ENCODE measurements around the gene CNGA3. TPM values are rescaled to one million over a fixed set of nuclear protein-coding genes. Genes with fewer than 3 reads are reported as not detected.
"Not testable (repeated sequence)": the region's sequence is repeated elsewhere in the genome, so short reads cannot be mapped to it uniquely, and the experiment has no call there.

The CNGA3 gene
- total RNA-seq: not detected

GRCh38 chr2:98346311-98347236 is at the start of gene CNGA3:
Gene CNGA3 (plus strand): TSS chr2:98346456. CDS start chr2:98369976, 23,520 bp downstream.
- Histone ChIP-seq H3K4me1 (ENCODE audit: insufficient read depth, low read length) (no peaks in the 10 kb centered on the region), H3K9me3 (ENCODE audit: low read depth, low read length) (no peaks in the 10 kb centered on the region), H3K27me3 (ENCODE audit: insufficient read depth, low read length) (peaks cover 78% of the 10 kb centered on the region), H3K4me3 (ENCODE audit: low read length) (no peak within 1 kb of the TSS)

GRCh38 chr2:98297817-98298682 is 48.2 kb upstream of the CNGA3 start:
- Histone ChIP-seq H3K9me3 (ENCODE audit: low read depth, low read length) (no peaks in the 10 kb centered on the region), H3K4me1 (ENCODE audit: insufficient read depth, low read length) (no peaks in the 10 kb centered on the region), H3K4me3 (ENCODE audit: low read length) (no peak overlapping the region), H3K27me3 (ENCODE audit: insufficient read depth, low read length) (no peaks in the 10 kb centered on the region)

DNA sequence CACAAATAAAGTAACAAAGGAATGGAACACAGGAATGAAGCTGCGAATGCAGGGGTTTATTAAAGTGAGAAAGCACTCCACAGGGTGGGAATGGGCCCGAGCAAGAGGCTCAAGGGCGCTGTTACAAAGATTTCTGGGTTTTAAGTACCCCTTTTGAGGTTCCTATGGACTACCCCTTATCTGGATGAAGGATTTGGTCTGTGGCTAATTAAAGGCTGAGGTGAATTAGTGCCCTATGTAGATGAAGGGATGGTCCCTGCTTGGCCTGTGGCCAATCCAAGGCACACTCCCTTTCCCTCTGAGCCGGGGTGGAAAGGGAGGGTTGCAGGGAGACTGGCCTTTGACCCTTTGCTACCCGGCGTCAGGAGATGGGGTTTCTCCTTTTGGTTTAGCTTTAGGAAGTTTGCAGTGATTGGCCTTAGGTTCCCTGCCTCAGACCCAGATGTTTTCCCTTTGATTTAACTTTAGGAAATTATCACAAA is 47.5 kb upstream of the CNGA3 start:
- Histone ChIP-seq H3K4me3 (ENCODE audit: low read length) (no peak overlapping the region), H3K27me3 (ENCODE audit: insufficient read depth, low read length) (no peaks in the 10 kb centered on the region), H3K9me3 (ENCODE audit: low read depth, low read length) (no peaks in the 10 kb centered on the region), H3K4me1 (ENCODE audit: insufficient read depth, low read length) (no peaks in the 10 kb centered on the region)

DNA sequence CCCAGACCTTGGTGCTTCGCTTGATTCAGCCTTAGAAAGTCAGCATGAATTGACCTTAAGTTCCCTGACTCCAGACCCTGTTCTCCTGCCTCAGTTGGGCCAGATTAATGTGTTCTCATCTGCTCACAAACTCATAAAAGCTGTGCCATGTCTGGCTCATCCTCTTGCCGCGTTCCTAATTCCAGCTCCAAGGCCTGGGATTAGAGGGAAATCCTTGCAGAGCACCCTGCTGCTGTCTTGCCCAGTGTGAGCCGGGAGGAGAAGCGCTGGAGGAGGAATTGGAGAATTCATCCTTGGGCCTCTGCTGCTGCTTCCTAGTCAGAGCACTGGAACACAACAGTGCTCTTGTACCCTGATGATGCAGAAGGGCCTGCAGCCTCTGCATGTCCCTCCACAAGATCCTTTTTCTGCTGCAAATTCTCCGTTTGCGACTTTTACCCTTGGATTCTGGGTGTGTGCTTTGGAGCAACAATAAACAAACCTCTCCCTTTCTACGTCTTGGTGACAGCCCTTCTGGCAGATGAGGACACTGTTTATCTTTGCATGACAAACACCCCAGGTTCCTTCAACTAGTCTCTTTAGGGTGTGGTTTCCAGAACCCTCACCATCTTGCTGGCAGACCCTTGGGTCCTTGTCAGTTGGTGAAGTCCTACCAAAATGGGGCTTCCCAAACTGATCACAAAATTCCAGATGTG is 46.9 kb upstream of the CNGA3 start:
- no peaks in the 10 kb centered on the region for H3K9me3 ChIP-seq (ENCODE audit: low read depth, low read length)

DNA sequence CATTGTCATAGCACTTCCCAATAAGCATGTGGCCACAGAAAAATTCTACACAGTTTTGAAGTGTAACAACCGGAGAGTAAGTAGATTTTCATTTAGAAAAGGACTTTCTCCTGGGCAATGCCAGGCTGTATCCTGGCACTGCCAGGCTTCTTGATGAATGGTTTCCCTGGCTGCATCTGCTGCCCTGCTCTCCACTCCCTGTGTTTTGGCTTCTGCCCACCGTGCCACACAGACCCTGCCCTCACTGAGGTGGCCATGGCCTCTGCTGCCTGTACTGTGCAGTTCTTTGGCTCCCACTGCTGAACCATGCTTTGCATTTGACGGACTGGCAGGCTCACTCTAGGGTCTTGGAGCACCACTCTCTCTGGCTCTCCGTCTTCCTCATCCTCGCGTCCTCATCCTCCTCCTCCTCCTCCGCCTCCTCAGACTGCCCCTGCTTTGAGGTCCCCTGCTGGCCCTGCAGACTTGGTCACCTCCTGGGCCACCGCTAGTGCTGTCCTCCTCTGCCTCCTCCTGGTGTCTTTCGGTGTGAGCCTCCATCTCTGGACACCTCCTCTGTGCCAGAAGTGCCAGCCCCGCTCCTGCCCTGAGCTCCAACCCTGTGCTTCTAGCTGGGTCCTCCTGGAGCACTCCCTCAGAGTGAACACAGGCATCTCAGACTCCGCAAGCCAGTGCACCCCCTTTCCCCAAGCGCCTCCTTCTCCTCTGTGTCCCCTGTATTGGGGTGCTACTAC is 45.9 kb upstream of the CNGA3 start:
- H3K4me3 ChIP-seq (ENCODE audit: low read length): no peak overlapping the region
- H3K27me3 ChIP-seq (ENCODE audit: insufficient read depth, low read length): no peaks in the 10 kb centered on the region
- no peaks in the 10 kb centered on the region for H3K4me1 ChIP-seq (ENCODE audit: insufficient read depth, low read length)
- H3K9me3 ChIP-seq (ENCODE audit: low read depth, low read length): no peaks in the 10 kb centered on the region

More for the DNA sequence above, 46.9 kb upstream of the CNGA3 start:
- H3K27me3 ChIP-seq (ENCODE audit: insufficient read depth, low read length): no peaks in the 10 kb centered on the region
- H3K4me3 ChIP-seq (ENCODE audit: low read length): no peak overlapping the region
- H3K4me1 ChIP-seq (ENCODE audit: insufficient read depth, low read length): no peaks in the 10 kb centered on the region

DNA sequence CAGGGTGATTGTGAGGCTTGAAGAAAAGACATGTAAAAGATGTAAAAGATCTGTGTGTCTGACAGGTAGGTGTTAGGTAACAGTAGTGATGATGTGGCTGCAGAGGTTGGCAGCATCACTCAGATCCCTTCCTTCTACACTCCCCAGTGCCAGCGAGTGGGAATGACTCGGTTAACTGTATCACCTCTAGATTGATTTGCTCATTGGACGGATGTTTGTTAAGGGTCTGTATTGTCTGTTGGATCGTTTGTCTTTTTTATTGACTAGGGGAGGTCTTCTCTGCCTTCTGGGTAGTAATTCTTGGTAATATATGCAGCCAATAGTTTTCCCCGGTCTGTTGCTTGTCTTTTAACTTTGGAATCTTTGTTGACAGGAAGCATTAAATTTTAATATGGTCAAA is 44.8 kb upstream of the CNGA3 start:
- Histone ChIP-seq H3K9me3 (ENCODE audit: low read depth, low read length) (no peaks in the 10 kb centered on the region), H3K4me3 (ENCODE audit: low read length) (no peak overlapping the region), H3K27me3 (ENCODE audit: insufficient read depth, low read length) (no peaks in the 10 kb centered on the region), H3K4me1 (ENCODE audit: insufficient read depth, low read length) (no peaks in the 10 kb centered on the region)

GRCh38 chr2:98307131-98307696 is 39.0 kb upstream of the CNGA3 start:
- H3K27me3 ChIP-seq (ENCODE audit: insufficient read depth, low read length); H3K9me3 ChIP-seq (ENCODE audit: low read depth, low read length); H3K4me3 ChIP-seq (ENCODE audit: low read length); H3K4me1 ChIP-seq (ENCODE audit: insufficient read depth, low read length): not testable (repeated sequence)

DNA sequence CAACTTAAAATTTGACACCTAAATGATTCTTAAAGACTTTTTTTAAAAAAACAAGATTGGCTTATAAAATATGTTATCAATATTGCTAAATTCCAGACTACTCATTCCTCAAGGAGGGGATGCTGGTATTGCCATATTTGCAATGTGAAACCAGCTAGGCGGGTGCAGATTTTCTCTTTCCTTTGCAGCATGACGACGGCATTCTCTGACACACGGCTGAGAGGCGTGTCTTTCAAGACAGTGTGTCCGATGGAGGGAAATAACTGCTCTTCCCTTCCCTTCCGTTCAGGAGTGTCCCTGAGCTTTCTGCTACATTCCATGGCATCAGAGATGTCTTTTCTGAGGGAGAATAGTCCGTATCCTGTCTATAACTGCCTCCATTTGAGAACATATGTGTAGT is 38.2 kb upstream of the CNGA3 start:
- H3K9me3 ChIP-seq (ENCODE audit: low read depth, low read length): no peaks in the 10 kb centered on the region
- H3K4me1 ChIP-seq (ENCODE audit: insufficient read depth, low read length): no peaks in the 10 kb centered on the region
- no peak overlapping the region for H3K4me3 ChIP-seq (ENCODE audit: low read length)
- no peaks in the 10 kb centered on the region for H3K27me3 ChIP-seq (ENCODE audit: insufficient read depth, low read length)

DNA sequence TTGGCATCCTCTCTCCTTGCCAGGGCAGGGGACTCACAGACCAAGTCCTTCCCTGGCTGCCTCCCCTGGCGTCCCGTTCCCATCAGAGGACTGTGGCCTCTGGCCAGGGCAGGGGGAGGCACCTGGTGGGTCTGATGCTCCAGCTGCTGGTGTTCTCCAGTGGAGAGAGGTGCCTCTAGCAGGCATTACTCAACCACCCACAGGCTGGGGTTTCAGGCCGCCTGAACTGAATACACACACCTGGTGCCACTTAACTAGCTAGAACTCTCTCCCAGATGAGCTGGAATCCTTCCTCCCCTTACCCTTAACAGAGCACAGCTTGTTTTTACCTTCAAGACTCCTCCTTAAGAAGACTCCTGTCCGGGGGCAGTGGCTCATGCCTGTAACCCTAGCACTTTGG is 37.7 kb upstream of the CNGA3 start:
- H3K4me3 ChIP-seq (ENCODE audit: low read length): no peak overlapping the region
- no peaks in the 10 kb centered on the region for H3K9me3 ChIP-seq (ENCODE audit: low read depth, low read length)
- no peaks in the 10 kb centered on the region for H3K4me1 ChIP-seq (ENCODE audit: insufficient read depth, low read length)
- H3K27me3 ChIP-seq (ENCODE audit: insufficient read depth, low read length): no peaks in the 10 kb centered on the region

GRCh38 chr2:98309580-98309979 is 36.7 kb upstream of the CNGA3 start:
- Histone ChIP-seq H3K9me3 (ENCODE audit: low read depth, low read length) (no peaks in the 10 kb centered on the region), H3K27me3 (ENCODE audit: insufficient read depth, low read length) (peaks cover 3% of the 10 kb centered on the region)

DNA sequence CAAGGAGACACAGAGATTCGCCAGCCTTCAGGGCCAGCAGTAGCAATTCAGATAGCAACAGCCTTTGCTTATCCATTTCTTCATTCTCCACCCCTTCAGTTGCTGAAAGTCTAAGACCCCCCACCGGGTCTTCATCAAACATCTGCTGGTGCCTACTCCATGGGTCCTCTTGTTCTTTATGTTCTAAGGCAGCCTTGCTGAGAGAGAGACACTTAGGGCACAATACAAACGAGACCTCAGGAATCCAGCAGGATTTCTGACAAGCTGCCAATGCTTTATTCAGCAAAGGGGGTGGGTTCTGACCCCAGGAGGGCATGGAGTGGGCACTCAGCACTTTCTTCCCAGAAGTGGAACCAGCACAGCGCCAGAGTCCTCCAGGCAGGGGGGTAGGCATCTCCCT is 36.2 kb upstream of the CNGA3 start:
- Histone ChIP-seq H3K9me3 (ENCODE audit: low read depth, low read length) (no peaks in the 10 kb centered on the region), H3K27me3 (ENCODE audit: insufficient read depth, low read length) (peaks cover 3% of the 10 kb centered on the region), H3K4me3 (ENCODE audit: low read length) (no peak overlapping the region), H3K4me1 (ENCODE audit: insufficient read depth, low read length) (no peaks in the 10 kb centered on the region)

More at GRCh38 chr2:98309580-98309979, 36.7 kb upstream of the CNGA3 start:
- H3K4me3 ChIP-seq (ENCODE audit: low read length): no peak overlapping the region
- H3K4me1 ChIP-seq (ENCODE audit: insufficient read depth, low read length): no peaks in the 10 kb centered on the region

DNA sequence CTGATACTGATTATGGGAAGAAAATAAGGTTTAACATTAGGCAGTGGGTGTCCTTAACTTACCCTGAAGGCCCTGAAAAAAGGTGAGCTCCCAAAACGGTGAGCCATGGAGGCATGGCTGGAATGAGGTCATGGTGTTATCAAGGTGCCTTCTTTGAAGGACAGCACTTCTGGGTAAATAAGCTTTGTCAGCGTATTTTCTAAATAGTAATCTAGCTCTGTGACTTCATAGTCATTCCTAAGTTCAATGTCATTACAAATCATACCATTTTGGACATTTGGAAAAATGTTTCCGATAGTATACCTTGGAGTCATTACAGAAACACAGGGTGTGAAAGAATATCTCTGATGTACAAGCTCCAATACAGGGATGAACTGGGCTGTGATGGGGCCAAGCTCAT is 35.2 kb upstream of the CNGA3 start:
- Histone ChIP-seq H3K4me3 (ENCODE audit: low read length) (no peak overlapping the region), H3K27me3 (ENCODE audit: insufficient read depth, low read length) (peaks cover 3% of the 10 kb centered on the region), H3K9me3 (ENCODE audit: low read depth, low read length) (no peaks in the 10 kb centered on the region), H3K4me1 (ENCODE audit: insufficient read depth, low read length) (no peaks in the 10 kb centered on the region)

DNA sequence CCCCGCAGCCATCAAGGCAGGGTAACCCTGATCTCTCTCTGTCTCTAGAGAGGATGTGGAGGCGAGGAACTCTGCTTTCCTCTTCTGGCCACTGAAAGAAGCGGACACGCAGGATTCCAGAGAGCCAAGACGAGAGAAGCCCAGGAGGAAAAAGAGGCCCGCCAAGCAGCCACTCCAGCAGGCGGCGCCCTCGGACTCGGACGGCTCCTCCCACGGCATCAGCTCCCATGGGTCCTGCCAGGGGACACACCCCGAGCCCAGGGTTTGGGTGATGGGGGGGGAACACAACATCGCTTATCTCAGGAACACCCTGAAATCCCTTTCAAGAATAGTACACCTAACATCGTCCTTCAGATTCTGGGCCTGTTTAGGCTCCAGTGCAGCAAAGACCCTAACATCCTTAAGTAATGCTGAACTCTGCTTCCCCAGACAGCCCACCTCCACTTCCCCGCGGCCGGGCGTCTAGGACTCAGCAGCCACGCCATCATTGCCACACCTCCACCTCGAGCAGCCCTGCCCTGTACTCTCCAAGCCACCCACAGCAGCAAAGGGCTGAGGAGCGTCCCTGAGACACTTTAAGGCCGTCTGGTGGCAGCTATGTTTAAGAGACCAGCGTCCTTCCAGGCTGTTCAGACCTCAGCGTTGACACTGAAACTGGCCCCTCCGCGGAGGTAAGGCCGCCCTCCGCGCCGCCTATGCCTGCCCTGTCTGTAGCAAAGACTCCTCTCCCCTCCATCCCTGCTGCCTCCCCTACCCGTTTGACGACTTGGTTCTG is 34.3 kb upstream of the CNGA3 start:
- Histone ChIP-seq H3K9me3 (ENCODE audit: low read depth, low read length) (no peaks in the 10 kb centered on the region), H3K4me3 (ENCODE audit: low read length) (no peak overlapping the region)

More for the DNA sequence above, 34.3 kb upstream of the CNGA3 start:
- Histone ChIP-seq H3K27me3 (ENCODE audit: insufficient read depth, low read length) (peaks cover 3% of the 10 kb centered on the region), H3K4me1 (ENCODE audit: insufficient read depth, low read length) (no peaks in the 10 kb centered on the region)

All from mononuclear cell (primary cell).